Anterior cingulate cortex (tissue), 58 donors: ENCODE measurements around the gene DOCK4.

Source experiments
- DNase-seq, 58 donors: peaks; one replicate each; lab custom pipeline; 2025; lab: John Stamatoyannopoulos, UW

The DOCK4 gene

GRCh38 chr7:111878785-111879184, 327.4 kb downstream of the DOCK4 start:
- DNase-seq, result no peak

- no peak for DNase-seq
These were observed 328.3 kb downstream of the DOCK4 start for GRCh38 chr7:111877931-111878330.

- DNase-seq, result peak in 2 of 58 donors; percentile 23 to 26
These were observed 332.1 kb downstream of the DOCK4 start for GRCh38 chr7:111873963-111874690.

- DNase-seq, result no peak
These were observed 332.9 kb downstream of the DOCK4 start for GRCh38 chr7:111873326-111873646.

GRCh38 chr7:111872450-111873325, 333.5 kb downstream of the DOCK4 start:
- DNase-seq, result no peak

GRCh38 chr7:111871283-111871682, 334.9 kb downstream of the DOCK4 start:
- DNase-seq, result no peak

- no peak for DNase-seq
These were observed 336.9 kb downstream of the DOCK4 start for GRCh38 chr7:111869280-111869679.

- DNase-seq, result no peak
These were observed 338.8 kb downstream of the DOCK4 start for GRCh38 chr7:111867348-111867931.

GRCh38 chr7:111866787-111867186, 339.4 kb downstream of the DOCK4 start:
- no peak for DNase-seq

GRCh38 chr7:111865430-111865829, 340.8 kb downstream of the DOCK4 start:
- DNase-seq, result no peak

GRCh38 chr7:111864291-111864976, 341.8 kb downstream of the DOCK4 start:
- DNase-seq, result no peak

GRCh38 chr7:111863269-111863668, 342.9 kb downstream of the DOCK4 start:
- DNase-seq, result peak in 1 of 58 donors; percentile 13

GRCh38 chr7:111860248-111860647, 346.0 kb downstream of the DOCK4 start:
- no peak for DNase-seq

- DNase-seq, result no peak
These were observed 347.9 kb downstream of the DOCK4 start for GRCh38 chr7:111858331-111858730.

GRCh38 chr7:111855842-111856227, 350.4 kb downstream of the DOCK4 start:
- DNase-seq, result peak in 17 of 58 donors; percentile 6 to 38 (median 21)

GRCh38 chr7:111855161-111855841, 350.9 kb downstream of the DOCK4 start:
- DNase-seq, result peak in 26 of 58 donors; percentile 9 to 62 (median 29)

- DNase-seq, result peak in 1 of 58 donors; percentile 6
These were observed 352.8 kb downstream of the DOCK4 start for GRCh38 chr7:111853201-111853990.

GRCh38 chr7:111852081-111852480, 354.1 kb downstream of the DOCK4 start:
- DNase-seq, result no peak

- no peak for DNase-seq
These were observed 359.3 kb downstream of the DOCK4 start for GRCh38 chr7:111846898-111847297.
